ENCODE results near the gene FEN1. TPM values are rescaled to one million over a fixed set of nuclear protein-coding genes. Genes with fewer than 3 reads are reported as not detected.

FEN1 gene
- total RNA-seq, 1 donor from 2014 or later: 31.3 TPM

DNA sequence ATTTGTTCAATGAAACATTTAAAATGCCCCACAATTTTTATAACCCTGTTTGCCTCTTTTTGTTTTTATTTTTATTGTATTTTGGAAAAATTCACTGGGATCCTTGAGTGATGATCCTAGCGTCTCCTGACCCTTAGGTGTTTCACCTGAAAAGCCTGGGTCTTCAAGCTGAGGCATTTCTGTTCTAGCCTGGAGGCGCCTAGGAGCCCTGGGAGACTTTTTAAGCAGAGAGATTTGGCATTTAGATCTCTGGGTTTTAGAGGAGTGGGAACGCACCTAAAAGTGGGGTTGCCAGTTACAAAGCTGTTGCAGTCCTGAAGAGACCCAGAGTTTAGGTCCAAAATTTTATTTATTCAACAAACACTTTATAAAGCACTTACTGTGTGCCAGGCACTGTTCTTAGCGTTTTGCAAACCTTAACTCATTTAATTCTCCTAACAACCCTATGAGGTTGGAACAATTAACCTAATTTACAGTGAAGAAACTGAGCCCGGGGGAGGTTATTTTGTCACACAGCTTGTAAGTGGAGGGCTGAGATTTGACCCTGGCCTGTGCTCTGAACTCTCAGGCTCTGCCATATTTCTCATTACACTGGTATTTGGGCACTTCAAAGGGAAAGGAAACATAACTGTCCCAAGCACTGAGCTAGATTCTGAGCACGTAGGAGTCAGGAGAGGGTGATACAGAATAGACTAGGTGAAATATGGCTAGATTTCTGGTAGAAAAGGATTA, 24.9 kb downstream of the FEN1 start:
- no peak for DNase-seq (ENCODE audit: low read depth)
- Histone ChIP-seq H3K4me3 (ENCODE audit: low read depth, low read length) (peak overlapping the region; percentile 69), H3K36me3 (ENCODE audit: control insufficient read depth, insufficient read depth, low read length) (peaks cover 2% of the 10 kb centered on the region), H3K27me3 (ENCODE audit: control insufficient read depth, insufficient read depth, low read length) (no peaks in the 10 kb centered on the region)
- TF ChIP-seq, protein P1, sequence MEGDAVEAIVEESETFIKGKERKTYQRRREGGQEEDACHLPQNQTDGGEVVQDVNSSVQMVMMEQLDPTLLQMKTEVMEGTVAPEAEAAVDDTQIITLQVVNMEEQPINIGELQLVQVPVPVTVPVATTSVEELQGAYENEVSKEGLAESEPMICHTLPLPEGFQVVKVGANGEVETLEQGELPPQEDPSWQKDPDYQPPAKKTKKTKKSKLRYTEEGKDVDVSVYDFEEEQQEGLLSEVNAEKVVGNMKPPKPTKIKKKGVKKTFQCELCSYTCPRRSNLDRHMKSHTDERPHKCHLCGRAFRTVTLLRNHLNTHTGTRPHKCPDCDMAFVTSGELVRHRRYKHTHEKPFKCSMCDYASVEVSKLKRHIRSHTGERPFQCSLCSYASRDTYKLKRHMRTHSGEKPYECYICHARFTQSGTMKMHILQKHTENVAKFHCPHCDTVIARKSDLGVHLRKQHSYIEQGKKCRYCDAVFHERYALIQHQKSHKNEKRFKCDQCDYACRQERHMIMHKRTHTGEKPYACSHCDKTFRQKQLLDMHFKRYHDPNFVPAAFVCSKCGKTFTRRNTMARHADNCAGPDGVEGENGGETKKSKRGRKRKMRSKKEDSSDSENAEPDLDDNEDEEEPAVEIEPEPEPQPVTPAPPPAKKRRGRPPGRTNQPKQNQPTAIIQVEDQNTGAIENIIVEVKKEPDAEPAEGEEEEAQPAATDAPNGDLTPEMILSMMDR (IDR thresholded peaks at IDR 0.05; ENCODE audit: insufficient read depth, low read length, poor library complexity, severe bottlenecking): no peak

DNA sequence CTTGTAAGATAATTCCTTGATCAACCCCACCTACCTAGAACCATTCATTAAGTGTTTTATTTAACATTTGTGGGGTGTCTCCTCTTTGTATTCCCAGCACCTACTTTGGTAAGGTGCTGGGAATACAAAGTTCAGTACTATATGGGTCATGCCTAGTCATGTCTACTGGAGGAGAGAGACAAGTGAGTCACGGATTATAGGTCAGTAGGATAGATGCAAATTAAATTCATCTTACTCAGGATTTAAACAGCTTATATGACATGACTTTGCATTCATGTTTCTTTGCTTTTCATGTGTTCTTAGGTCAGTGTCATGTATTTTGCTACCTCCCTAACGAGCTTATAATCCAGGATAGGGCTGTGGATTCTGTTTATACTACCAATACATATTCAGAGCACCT, 27.5 kb downstream of the FEN1 start:
- H3K36me3 ChIP-seq (ENCODE audit: control insufficient read depth, insufficient read depth, low read length): no peaks in the 10 kb centered on the region
- TF ChIP-seq, protein P1 (IDR thresholded peaks at IDR 0.05; ENCODE audit: insufficient read depth, low read length, poor library complexity, severe bottlenecking): no peak
- H3K27me3 ChIP-seq (ENCODE audit: control insufficient read depth, insufficient read depth, low read length): no peaks in the 10 kb centered on the region
- H3K4me3 ChIP-seq (ENCODE audit: low read depth, low read length): no peak overlapping the region
- DNase-seq (ENCODE audit: low read depth): no peak

DNA sequence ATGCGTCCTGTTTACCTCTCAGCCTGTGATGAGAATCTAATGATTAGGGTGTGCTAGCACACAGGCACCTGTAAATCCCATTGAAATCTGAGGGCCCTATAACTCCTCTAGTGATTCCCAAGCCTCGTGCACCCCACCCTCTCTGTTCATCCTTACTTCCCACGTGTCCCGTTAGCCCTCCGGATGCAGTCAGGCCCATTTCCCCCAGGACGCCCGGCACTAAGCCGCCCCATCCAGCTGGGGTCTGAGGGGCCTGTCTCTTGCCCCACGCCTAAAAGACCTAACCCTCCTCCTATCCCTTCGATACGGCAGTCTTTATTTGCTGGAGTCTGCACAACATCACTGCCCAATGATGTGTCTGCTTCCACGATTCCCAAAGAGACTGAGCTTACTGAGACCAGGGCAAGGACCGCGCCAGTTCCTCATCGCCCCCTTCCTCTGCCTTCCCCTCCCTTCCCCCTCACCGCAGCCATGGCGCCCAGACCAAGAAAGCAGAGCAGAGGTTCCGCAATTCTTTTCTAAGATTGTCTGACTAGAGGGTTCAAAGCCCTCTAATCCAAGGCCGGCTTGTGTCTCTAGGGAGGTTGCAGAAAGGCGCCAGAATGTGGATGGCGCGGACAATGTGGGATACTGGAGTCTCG, 34.3 kb downstream of the FEN1 start:
- H3K27me3 ChIP-seq (ENCODE audit: control insufficient read depth, insufficient read depth, low read length): no peaks in the 10 kb centered on the region
- peak overlapping the region; percentile 84 for H3K4me3 ChIP-seq (ENCODE audit: low read depth, low read length)
- TF ChIP-seq, protein P1 (IDR thresholded peaks at IDR 0.05; ENCODE audit: insufficient read depth, low read length, poor library complexity, severe bottlenecking): no peak
- no peaks in the 10 kb centered on the region for H3K36me3 ChIP-seq (ENCODE audit: control insufficient read depth, insufficient read depth, low read length)
- DNase-seq (ENCODE audit: low read depth): no peak

DNA sequence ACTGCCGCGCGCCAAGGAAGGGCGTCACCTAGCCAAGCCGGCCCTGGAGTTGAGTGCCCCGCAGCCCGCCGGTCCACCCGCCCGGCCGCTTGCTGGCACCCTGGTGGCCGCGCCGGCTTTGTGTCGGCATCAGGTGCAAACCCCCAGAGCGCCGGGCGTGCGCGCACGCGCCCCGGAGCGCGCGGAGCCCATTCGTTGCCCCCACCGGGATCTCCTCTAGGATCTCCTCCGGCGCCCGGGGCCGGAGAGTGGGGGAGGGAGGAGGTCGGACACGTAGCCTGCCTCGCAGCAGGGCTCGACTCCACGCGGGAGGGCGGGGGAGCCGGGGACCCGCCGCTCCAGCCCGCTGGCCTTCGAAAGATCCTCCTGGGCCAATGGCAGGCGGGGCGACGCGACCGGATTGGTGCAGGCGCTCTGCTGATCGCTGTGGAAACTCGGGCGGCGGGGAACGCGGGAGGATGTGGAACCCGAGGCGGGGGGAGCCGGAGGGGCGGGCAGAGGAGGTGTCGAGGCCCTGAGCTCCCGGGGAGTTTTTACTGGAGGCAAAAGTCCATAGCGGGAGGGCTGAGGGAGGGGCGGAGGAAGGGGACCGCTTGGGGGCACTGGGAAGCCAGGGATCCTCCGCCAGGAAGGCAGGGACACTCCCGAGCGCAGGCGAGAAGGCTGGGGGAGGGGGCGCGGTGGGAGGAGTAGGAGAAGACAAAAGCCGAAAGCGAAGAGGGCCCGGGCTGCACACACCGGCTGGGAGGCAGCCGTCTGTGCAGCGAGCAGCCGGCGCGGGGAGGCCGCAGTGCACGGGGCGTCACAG, 35.1 kb downstream of the FEN1 start, which contains the start of gene FADS2:
FADS2 (plus strand) TSS at position 730 of the 808 bp plus-strand sequence. CDS start 91 bp downstream, outside the sequence.
- no peaks in the 10 kb centered on the region for H3K36me3 ChIP-seq (ENCODE audit: control insufficient read depth, insufficient read depth, low read length)
- TF ChIP-seq, protein P1 (IDR thresholded peaks at IDR 0.05; ENCODE audit: insufficient read depth, low read length, poor library complexity, severe bottlenecking): no peak
- DNase-seq (ENCODE audit: low read depth): peak; percentile 81
- H3K4me3 ChIP-seq (ENCODE audit: low read depth, low read length): peak within 1 kb of the TSS; percentile 84
- H3K27me3 ChIP-seq (ENCODE audit: control insufficient read depth, insufficient read depth, low read length): no peaks in the 10 kb centered on the region

DNA sequence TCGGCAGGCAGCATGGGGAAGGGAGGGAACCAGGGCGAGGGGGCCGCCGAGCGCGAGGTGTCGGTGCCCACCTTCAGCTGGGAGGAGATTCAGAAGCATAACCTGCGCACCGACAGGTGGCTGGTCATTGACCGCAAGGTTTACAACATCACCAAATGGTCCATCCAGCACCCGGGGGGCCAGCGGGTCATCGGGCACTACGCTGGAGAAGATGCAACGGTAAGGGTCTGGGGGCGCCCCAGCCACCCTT, 35.6 kb downstream of the FEN1 start:
- TF ChIP-seq, protein P1 (IDR thresholded peaks at IDR 0.05; ENCODE audit: insufficient read depth, low read length, poor library complexity, severe bottlenecking): no peak
- DNase-seq (ENCODE audit: low read depth): no peak
- H3K27me3 ChIP-seq (ENCODE audit: control insufficient read depth, insufficient read depth, low read length): no peaks in the 10 kb centered on the region
- no peaks in the 10 kb centered on the region for H3K36me3 ChIP-seq (ENCODE audit: control insufficient read depth, insufficient read depth, low read length)
- peak overlapping the region; percentile 84 for H3K4me3 ChIP-seq (ENCODE audit: low read depth, low read length)
